GM12892 (cell line): ENCODE results near the gene WFS1.

ENCODE experiments used
- DNase-seq: peaks from one replicate; pipeline ENCODE4 v3.0.0; 2011; ENCODE audit not compliant: insufficient read length
- FAIRE-seq: peaks from 2 replicates; lab custom pipeline; 2011; peaks lifted over from hg19 to GRCh38; lab: Jason Lieb, UNC
- POLR2A ChIP-seq: IDR thresholded peaks from 2 replicates; pipeline ENCODE4 v1.6.1; 2011; ENCODE audit warnings: low read depth, low read length, control low read depth
- POLR2AphosphoS5 ChIP-seq: IDR thresholded peaks from 2 replicates; pipeline ENCODE4 v1.6.1; 2011; ENCODE audit warnings: low read depth, low read length, control low read depth
- TAF1 ChIP-seq: IDR thresholded peaks from 2 replicates; pipeline ENCODE4 v1.6.1; 2011; ENCODE audit warnings: low read depth, mild to moderate bottlenecking, control low read depth, low read length, borderline replicate concordance

WFS1 gene

GRCh38 chr4:6239486-6239885 is 30.2 kb upstream of the WFS1 start:
- no peak for TF ChIP-seq POLR2A
- no peak for TF ChIP-seq TAF1
- no peak for TF ChIP-seq POLR2AphosphoS5
- DNase-seq (no peak), FAIRE-seq (no peak)

DNA sequence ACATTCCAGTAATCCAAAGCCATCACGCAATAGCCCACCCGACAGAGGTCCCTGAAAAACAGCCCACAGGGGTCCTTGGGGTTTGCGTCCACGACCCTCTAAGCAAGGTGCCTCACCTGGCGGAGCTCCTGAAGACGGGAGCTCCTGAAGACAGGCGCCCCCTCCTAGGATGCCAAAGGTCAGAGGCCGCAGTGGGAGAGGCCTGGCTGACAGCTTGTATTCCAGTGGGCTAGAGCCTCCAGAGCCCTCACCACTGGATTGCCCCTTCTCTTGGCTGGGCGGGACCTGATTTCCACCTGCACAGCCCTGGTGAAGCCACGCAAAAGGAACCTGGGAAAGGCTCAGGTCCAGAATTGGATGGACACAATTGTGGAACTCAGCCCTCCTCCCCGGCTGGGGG is 29.7 kb upstream of the WFS1 start:
- DNase-seq (no peak), FAIRE-seq (no peak)
- TF ChIP-seq TAF1 = no peak

- FAIRE-seq (no peak), DNase-seq (no peak)
- no peak for TF ChIP-seq POLR2A
- no peak for TF ChIP-seq TAF1
- no peak for TF ChIP-seq POLR2AphosphoS5
Measured at GRCh38 chr4:6241062-6241845, 28.4 kb upstream of the WFS1 start.

GRCh38 chr4:6242271-6243029 is 27.2 kb upstream of the WFS1 start:
- FAIRE-seq (no peak), DNase-seq (no peak)
- no peak for TF ChIP-seq POLR2AphosphoS5
- no peak for TF ChIP-seq TAF1
- TF ChIP-seq POLR2A = no peak

- no peak for FAIRE-seq
- TF ChIP-seq TAF1 (no peak), POLR2A (no peak), POLR2AphosphoS5 (no peak)
Measured at GRCh38 chr4:6245246-6246169, 24.1 kb upstream of the WFS1 start.

DNA sequence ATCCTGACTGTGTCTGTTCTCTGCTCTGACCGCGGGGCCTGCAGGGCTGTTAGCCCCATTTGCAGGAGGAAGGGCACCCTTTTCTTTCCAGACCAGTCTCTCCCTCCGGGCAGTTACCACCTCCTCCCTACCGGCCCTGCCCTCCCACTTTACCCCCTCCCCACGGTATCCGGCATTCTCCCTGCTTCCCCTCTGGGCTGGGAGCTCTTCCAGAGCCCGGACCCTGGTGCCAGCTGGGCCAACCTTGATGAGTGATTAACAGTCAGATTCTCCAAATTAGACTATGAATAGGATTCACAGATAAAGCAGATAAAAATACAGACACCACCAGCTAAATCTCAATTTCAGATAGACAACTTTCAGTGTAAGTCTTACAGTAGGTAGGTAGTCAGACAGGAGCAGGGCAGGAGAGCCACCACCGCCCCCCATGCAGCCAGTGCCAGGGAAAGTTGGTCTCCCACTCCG is 23.4 kb upstream of the WFS1 start:
- TF ChIP-seq POLR2AphosphoS5 = no peak
- TF ChIP-seq POLR2A = no peak
- no peak for TF ChIP-seq TAF1
- DNase-seq (no peak), FAIRE-seq (no peak)

More at GRCh38 chr4:6245246-6246169, 24.1 kb upstream of the WFS1 start:
- DNase-seq = no peak

DNA sequence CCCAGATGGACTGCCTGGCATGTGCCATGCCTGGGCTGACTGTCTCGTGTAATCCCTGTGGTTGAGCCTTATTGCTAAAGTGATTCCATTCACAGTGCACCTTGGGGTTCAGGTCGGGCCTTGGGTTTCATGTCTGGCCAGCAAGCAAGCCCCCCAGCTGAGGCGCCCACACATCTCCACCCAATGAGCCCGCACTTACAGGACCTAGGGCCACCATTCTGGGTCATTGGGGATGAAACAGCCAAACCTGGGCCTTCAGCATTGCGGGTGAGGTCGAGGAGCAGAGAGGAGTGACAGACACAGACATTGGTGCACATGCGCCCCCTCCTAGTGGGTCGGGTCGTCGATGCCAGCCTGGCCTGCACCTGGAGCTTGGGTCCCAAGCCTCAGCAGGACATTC is 21.3 kb upstream of the WFS1 start:
- no peak for TF ChIP-seq POLR2A

DNA sequence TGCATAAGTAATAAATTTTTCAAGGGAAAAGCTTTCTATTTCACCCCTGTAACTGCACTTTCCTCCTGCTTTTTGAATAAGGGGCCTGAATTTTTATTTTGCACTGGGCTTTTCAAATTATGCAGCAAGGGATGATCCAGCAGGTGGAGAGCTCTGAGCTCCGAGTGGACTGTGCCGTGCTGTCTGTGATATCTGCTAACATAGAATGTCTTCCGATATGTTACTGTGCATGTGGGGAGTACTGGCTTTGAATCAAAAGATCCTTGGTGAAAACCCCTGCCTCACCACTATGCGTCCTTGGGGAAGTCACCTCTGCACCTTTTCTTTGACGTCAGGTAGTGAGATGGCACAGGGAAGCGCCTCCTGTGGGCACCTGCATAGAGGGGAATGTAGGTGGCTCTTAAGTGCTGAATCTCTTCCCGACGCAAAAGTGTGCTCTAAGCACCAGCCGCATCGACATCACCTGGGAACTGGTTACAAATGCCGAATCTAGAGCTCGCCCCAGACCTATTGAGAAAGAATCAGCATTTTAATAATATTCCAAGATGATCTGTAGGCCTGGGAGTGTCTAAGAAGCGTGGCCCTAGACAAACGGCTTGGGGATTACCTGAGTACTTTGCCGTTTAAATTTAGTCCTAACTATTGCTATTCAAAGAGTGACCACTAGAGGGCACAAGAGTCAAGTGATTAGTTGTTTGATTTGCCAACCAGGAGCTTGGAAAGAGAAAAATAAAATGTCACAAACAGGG is 19.2 kb upstream of the WFS1 start:
- peak; percentile 89 for FAIRE-seq
- TF ChIP-seq TAF1 (no peak), POLR2AphosphoS5 (no peak), POLR2A (no peak)
- DNase-seq = peak; percentile 53

More for the DNA sequence above, 21.3 kb upstream of the WFS1 start:
- no peak for DNase-seq
- no peak for FAIRE-seq

DNA sequence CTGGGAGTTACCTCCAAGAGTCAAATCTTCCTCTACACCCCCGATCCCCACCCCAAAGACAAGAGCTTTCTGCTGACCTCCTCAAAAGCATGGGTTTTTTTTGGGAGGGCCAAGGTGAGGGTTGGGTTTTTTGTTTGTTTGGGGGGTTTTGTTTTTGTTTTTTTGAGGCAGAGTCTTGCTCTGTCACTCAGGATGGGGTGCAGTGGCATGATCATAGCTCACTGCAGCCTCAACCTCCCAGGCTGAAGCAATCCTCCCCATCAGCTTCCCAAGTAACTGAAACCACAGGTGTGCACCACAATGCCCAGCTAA is 18.7 kb upstream of the WFS1 start:
- TF ChIP-seq POLR2A (no peak), POLR2AphosphoS5 (no peak), TAF1 (no peak)
- no peak for DNase-seq
- FAIRE-seq = no peak

DNA sequence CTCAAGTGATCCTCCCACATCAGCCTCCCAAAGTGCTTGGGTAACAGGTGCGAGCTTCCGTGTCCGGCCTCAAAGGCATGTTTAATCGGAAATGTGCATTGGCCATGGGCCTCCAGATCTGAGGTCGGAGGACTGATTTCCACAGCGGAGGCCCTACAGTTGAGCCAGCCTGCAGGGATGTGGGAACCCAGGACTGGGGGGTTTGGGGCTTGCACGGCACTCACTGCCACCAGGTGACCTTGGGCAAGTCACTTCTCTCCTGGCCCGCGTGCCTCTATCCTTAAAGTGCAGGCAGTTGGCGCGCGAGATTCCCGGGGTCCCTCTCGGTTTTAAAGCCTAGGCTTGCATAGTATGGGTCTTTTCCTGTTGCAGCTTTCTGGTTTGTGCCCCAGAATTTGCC is 18.3 kb upstream of the WFS1 start:
- DNase-seq (no peak), FAIRE-seq (no peak)
- TF ChIP-seq POLR2AphosphoS5 = no peak
- TF ChIP-seq TAF1 = no peak
- no peak for TF ChIP-seq POLR2A
